ENCODE measurements around the gene LGR6. TPM values are rescaled to one million over a fixed set of nuclear protein-coding genes. Genes with fewer than 3 reads are reported as not detected.
A peak's percentile ranks its signal among the peaks of the same experiment; 100 is the strongest.

The LGR6 gene
- total RNA-seq, 1 experiment from 2014 or later, result 0.26 TPM

DNA sequence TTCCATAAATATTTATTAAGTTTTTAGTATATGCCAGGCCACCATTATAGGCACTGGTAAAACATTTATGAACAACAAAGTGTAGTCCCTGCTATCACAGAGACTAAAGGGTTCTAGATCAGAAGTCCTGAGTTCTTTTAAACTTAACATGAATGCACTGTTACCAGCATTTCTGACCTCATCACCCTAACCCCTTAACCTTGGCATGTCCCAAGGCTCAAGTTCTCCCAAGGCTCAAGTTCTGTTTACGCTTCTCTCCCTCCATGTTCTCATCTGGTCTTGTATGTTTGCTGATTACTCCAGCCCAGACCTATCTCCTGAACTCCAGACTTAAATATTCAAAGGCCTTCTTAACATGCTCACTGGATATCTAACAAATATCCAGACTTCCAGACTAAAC lies 93.6 kb downstream of the LGR6 start:
- peak overlapping the region; percentile 66; the same call in 1 of the 2 replicates for H3K4me2 ChIP-seq (ENCODE audit: low read length)
- no TSS peak for BruUV-seq (replicated peaks)
- ATAC-seq, result no peak
- H3K4me1 ChIP-seq (ENCODE audit: insufficient read depth, low read length), result peaks cover 59% of the 10 kb centered on the region
- TF ChIP-seq EZH2 (IDR thresholded peaks at IDR 0.05; ENCODE audit: low read length, unreplicated experiment) (no peak), EZH2phosphoT487 (IDR thresholded peaks at IDR 0.05; ENCODE audit: borderline replicate concordance, low read length) (no peak)
- TF ChIP-seq, protein P1, sequence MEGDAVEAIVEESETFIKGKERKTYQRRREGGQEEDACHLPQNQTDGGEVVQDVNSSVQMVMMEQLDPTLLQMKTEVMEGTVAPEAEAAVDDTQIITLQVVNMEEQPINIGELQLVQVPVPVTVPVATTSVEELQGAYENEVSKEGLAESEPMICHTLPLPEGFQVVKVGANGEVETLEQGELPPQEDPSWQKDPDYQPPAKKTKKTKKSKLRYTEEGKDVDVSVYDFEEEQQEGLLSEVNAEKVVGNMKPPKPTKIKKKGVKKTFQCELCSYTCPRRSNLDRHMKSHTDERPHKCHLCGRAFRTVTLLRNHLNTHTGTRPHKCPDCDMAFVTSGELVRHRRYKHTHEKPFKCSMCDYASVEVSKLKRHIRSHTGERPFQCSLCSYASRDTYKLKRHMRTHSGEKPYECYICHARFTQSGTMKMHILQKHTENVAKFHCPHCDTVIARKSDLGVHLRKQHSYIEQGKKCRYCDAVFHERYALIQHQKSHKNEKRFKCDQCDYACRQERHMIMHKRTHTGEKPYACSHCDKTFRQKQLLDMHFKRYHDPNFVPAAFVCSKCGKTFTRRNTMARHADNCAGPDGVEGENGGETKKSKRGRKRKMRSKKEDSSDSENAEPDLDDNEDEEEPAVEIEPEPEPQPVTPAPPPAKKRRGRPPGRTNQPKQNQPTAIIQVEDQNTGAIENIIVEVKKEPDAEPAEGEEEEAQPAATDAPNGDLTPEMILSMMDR (conservative IDR thresholded peaks at IDR 0.05; ENCODE audit: low read depth, low read length), result no peak
- no peaks in the 10 kb centered on the region for H3K36me3 ChIP-seq (ENCODE audit: low read depth, low read length)
- intact Hi-C loops (cut with micrococcal nuclease), result no loop called here
- no peak overlapping the region for H3K9ac ChIP-seq (ENCODE audit: low read length)
- no peaks in the 10 kb centered on the region for H3K9me3 ChIP-seq (ENCODE audit: low read length)
- DNase-seq, result no peak
- no peaks in the 10 kb centered on the region for H3F3A ChIP-seq (ENCODE audit: low read length, unreplicated experiment)
- no peak overlapping the region for H3K4me3 ChIP-seq (ENCODE audit: low read length)
- H3K27me3 ChIP-seq (ENCODE audit: low read length), result no peaks in the 10 kb centered on the region
- H3K79me2 ChIP-seq (ENCODE audit: low read length), result no peaks in the 10 kb centered on the region
- CTCF ChIA-PET, result interaction anchor here (1.0 kb wide), 1 partner anchor 98 kb away, joined by 5 read pairs; no protein-coding TSS in a partner anchor
- H2AFZ ChIP-seq (ENCODE audit: low read length), result no peak overlapping the region
- H4K20me1 ChIP-seq (ENCODE audit: low read length), result no peaks in the 10 kb centered on the region
- peak overlapping the region; percentile 28; the same call in 1 of the 2 replicates for H3K27ac ChIP-seq (ENCODE audit: low read length)
- POLR2A ChIA-PET (ENCODE audit: unreplicated experiment), result no interaction called here
- H3K9me2 ChIP-seq (replicated peaks; ENCODE audit: low read length), result no peaks in the 10 kb centered on the region

DNA sequence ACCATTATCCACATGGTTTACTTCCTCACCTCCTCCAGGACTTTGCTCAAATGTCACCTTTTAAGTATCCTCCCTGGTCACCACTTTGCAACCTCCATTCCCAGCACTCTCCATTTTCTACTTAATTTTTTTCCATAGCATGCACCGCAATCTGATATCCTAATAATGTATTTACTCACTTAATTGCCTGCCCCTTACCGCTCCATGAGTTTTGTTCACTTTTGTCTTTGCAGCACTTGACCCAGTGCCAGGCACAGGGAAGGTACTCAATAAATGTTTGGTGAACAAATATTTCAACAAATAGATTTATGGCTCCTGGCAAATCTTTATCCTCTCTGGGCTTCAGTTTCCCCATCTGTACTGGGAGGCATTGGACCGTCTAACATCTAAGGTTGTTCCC lies 94.6 kb downstream of the LGR6 start:
- Histone ChIP-seq H3K79me2 (ENCODE audit: low read length) (no peaks in the 10 kb centered on the region), H3K27me3 (ENCODE audit: low read length) (no peaks in the 10 kb centered on the region), H3K27ac (ENCODE audit: low read length) (no peak overlapping the region), H3K36me3 (ENCODE audit: low read depth, low read length) (no peaks in the 10 kb centered on the region), H3K4me2 (ENCODE audit: low read length) (no peak overlapping the region), H4K20me1 (ENCODE audit: low read length) (no peaks in the 10 kb centered on the region), H3K4me1 (ENCODE audit: insufficient read depth, low read length) (peaks cover 59% of the 10 kb centered on the region), H3K4me3 (ENCODE audit: low read length) (no peak overlapping the region), H2AFZ (ENCODE audit: low read length) (no peak overlapping the region), H3K9me3 (ENCODE audit: low read length) (no peaks in the 10 kb centered on the region), H3K9me2 (replicated peaks; ENCODE audit: low read length) (no peaks in the 10 kb centered on the region), H3F3A (ENCODE audit: low read length, unreplicated experiment) (no peaks in the 10 kb centered on the region), H3K9ac (ENCODE audit: low read length) (no peak overlapping the region)
- TF ChIP-seq, protein P1 (conservative IDR thresholded peaks at IDR 0.05; ENCODE audit: low read depth, low read length), result no peak
- DNase-seq, result no peak
- ChIA-PET POLR2A (ENCODE audit: unreplicated experiment) (no interaction called here), CTCF (no interaction called here)
- BruUV-seq (replicated peaks), result no TSS peak
- intact Hi-C loops (cut with micrococcal nuclease), result no loop called here
- ATAC-seq, result no peak

DNA sequence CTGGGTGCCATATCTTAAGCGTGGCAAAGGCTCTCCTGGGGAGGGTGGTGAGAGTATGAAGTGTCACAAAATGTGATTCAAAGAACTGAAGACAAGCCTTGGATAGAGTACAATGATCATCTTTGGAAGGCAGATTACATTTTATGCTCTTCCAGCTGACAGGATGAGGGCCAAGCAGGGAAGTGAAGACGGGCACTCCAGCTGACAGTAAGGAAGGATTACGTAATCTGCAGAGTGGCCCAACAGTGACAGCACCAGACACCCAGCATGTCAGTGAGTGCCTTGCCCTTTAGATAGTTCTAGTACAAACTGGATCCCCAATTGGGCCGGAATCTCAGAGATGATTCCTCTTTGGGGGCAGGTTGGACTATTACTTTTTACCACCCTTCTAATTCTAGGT lies 95.4 kb downstream of the LGR6 start:
- Histone ChIP-seq H3K9me2 (replicated peaks; ENCODE audit: low read length) (no peaks in the 10 kb centered on the region), H3K36me3 (ENCODE audit: low read depth, low read length) (no peaks in the 10 kb centered on the region), H4K20me1 (ENCODE audit: low read length) (no peaks in the 10 kb centered on the region), H3K4me2 (ENCODE audit: low read length) (no peak overlapping the region), H3K9me3 (ENCODE audit: low read length) (no peaks in the 10 kb centered on the region), H3K79me2 (ENCODE audit: low read length) (no peaks in the 10 kb centered on the region), H3K4me3 (ENCODE audit: low read length) (no peak overlapping the region), H3K27me3 (ENCODE audit: low read length) (no peaks in the 10 kb centered on the region), H3K9ac (ENCODE audit: low read length) (no peak overlapping the region), H3K27ac (ENCODE audit: low read length) (no peak overlapping the region), H2AFZ (ENCODE audit: low read length) (no peak overlapping the region), H3K4me1 (ENCODE audit: insufficient read depth, low read length) (peaks cover 52% of the 10 kb centered on the region), H3F3A (ENCODE audit: low read length, unreplicated experiment) (no peaks in the 10 kb centered on the region)
- no TSS peak for BruUV-seq (replicated peaks)
- DNase-seq, result no peak
- intact Hi-C loops (cut with micrococcal nuclease), result no loop called here
- ATAC-seq, result no peak
- CTCF ChIA-PET, result no interaction called here
- TF ChIP-seq, protein P1 (conservative IDR thresholded peaks at IDR 0.05; ENCODE audit: low read depth, low read length), result no peak
- TF ChIP-seq EZH2phosphoT487 (IDR thresholded peaks at IDR 0.05; ENCODE audit: borderline replicate concordance, low read length) (no peak), EZH2 (IDR thresholded peaks at IDR 0.05; ENCODE audit: low read length, unreplicated experiment) (no peak)
- POLR2A ChIA-PET (ENCODE audit: unreplicated experiment), result no interaction called here

All from PC-3 (cell line).